ENCODE results near the gene UQCC2.

The UQCC2 gene

DNA sequence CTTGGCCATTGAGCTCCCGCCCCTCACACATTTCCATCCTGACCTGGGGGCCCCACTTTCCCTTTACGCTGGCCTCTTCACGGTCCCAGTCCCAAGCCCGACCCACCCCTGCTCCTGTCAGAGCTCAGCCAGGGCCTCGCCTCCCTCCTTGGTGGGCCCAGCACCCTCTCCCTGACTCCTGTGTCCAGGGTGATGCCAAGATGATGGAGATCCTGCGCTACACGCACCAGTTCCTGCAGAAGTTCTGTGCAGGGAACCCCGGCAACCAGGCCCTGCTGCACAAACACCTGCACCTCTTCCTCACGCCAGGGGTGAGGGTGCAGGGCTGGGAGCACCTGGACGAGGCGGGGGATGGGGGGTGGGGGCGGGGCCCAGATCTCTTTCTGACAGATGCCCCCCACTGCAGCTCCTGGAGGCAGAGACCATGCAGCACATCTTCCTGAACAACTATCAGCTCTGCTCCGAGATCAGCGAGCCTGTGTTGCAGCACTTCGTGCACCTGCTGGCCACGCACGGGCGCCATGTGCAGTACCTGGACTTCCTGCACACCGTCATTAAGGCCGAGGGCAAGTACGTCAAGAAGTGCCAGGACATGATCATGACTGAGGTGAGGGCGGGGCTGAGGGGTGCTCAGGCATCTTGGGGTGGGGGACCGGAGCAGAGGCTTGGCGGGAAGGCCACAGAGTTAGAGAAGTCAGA is 33.1 kb downstream of the UQCC2 start:
- in situ Hi-C loops (cut with MboI; ENCODE audit: low sequenced_read_pairs): no loop called here

DNA sequence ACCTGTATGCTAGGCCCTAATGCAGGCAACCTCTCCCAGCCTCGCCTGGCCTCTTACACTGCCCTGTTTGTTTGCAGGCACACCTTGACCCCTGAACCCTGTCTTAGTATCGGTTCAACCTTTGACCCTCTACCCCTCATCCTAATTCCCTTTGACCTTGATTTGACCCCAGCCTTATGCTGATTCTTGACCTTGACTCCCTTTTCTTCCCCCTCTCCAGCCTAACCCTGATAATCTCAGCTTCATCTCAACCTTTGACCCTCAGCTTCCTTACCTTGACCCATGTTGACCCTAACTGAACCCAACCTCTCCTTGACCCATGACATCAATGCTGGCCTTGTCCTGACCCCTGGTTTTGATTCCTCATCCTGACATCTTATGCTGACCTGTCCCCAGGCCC is 33.8 kb downstream of the UQCC2 start:
- in situ Hi-C loops (cut with MboI; ENCODE audit: low sequenced_read_pairs): no loop called here

DNA sequence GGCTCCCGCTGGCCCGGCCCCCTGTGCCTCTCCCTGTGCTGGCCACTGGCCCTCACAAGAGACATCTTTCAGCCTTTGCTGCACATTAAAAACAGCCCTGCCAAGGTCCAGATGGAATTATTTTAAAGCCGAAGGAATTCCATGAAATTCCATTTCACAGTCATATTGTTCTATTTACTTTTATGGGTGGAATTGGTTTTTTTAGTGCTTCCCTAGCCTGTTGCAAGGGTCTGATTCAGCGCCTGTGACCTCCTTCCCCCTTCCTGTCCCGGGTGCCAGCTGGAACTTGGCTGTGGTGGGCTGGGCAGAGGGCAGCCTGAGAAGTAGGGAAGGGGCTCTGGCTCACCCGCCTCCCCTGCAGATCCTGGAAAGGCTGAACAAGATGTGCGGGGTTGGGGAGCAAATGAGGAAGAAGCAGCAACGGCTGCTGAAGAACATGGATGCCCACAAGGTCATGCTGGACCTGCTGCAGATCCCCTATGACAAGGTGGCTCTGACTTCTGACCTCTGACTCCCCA is 34.3 kb downstream of the UQCC2 start:
- in situ Hi-C loops (cut with MboI; ENCODE audit: low sequenced_read_pairs): no loop called here

DNA sequence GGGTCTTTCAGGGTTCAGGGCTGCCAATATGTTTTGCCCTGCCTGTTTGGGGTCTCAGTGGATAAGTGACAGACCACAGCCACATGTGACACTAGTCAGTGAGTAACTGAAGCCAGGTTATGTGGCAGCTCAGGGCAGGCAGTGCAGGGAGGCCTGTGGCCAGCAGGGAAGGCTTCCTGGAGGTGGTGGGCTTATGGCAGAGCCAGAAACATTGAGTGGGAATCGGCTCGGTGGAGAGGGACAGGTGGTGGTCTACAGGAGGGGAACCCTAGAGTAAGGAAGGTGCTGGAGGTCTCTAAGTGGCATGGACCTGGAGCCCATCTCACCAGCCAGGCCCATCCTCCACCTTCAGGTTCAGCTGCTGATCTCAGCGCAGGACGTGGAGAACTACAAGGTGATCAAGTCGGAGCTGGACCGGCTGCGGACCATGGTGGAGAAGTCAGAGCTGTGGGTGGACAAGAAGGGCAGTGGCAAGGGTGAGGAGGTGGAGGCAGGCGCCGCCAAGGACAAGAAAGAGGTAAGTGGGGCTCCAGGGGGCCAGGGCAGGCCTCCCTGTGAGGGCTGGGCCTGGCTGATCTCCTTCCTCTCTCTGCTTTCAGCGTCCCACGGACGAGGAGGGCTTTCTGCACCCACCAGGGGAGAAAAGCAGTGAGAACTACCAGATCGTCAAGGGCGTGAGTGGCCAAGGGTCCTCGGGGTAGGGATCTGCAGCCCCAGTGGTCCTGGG is 34.9 kb downstream of the UQCC2 start:
- in situ Hi-C loops (cut with MboI; ENCODE audit: low sequenced_read_pairs): no loop called here

GRCh38 chr6:33675968-33676367 is 35.5 kb downstream of the UQCC2 start:
- in situ Hi-C loops (cut with MboI; ENCODE audit: low sequenced_read_pairs): no loop called here

DNA sequence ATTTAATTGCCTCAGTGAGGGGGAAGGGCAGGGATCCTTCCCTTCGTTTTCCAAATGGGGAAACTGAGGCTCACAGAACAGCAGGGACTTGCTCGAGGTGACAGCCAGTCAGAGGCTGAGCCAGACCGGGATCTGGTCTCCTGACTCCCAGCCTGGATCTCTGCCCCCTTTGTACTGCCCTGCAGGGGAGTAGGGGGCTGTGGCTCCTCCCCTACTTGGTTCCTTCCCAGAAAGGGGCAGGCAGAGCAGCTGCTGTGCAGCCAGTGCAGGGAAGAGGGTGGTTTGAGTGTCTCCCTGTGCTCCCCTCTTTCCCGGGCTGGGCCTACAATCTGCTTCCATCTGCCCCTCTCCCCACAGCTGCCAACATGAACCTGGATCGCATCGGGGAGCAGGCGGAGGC is 37.6 kb downstream of the UQCC2 start:
- in situ Hi-C loops (cut with MboI; ENCODE audit: low sequenced_read_pairs): no loop called here

- in situ Hi-C loops (cut with MboI; ENCODE audit: low sequenced_read_pairs): no loop called here
Measured at GRCh38 chr6:33672808-33673207, 38.7 kb downstream of the UQCC2 start.

- in situ Hi-C loops (cut with MboI; ENCODE audit: low sequenced_read_pairs): no loop called here
Measured at GRCh38 chr6:33671744-33672072, 39.8 kb downstream of the UQCC2 start.

GRCh38 chr6:33670971-33671743 is 40.3 kb downstream of the UQCC2 start:
- in situ Hi-C loops (cut with MboI; ENCODE audit: low sequenced_read_pairs): no loop called here

DNA sequence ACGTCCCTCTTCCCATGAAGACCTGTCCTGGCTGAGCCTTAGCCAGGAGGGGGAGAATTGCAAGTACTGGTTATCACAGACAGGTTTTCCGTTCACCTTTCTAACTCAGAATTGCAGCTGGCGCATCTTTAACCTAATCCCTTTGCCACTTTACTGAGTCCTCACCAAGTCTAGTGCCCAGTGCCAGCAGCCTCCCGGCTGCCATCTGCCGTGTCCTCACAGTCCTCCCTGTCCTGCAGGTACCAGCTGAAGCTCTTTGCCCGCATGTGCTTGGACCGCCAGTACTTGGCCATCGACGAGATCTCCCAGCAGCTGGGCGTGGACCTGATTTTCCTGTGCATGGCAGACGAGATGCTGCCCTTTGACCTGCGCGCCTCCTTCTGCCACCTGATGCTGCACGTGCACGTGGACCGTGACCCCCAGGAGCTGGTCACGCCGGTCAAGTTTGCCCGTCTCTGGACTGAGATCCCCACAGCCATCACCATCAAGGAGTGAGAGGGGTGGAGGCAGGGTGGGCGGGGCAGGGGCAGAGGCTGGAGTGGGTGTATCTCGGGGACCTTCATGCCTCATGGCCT is 41.3 kb downstream of the UQCC2 start:
- in situ Hi-C loops (cut with MboI; ENCODE audit: low sequenced_read_pairs): no loop called here

- in situ Hi-C loops (cut with MboI; ENCODE audit: low sequenced_read_pairs): no loop called here
Measured at GRCh38 chr6:33668914-33669313, 42.6 kb downstream of the UQCC2 start.

GRCh38 chr6:33668328-33668727 is 43.2 kb downstream of the UQCC2 start:
- in situ Hi-C loops (cut with MboI; ENCODE audit: low sequenced_read_pairs): no loop called here

DNA sequence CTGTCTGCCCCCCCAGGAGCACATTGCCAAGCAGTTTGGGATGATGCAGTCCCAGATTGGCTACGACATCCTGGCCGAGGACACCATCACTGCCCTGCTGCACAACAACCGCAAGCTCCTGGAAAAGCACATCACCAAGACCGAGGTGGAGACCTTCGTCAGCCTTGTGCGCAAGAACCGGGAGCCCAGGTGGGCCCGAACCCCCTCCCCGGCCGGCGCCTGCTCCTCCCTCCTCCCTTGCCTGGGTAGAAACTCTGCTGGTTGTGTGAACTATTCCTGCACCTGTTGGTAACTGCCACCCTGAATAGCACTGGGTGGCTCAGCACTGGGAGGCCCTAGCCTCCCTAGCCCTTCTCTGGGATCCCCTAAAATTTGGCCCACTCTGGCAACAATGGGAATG is 43.7 kb downstream of the UQCC2 start:
- in situ Hi-C loops (cut with MboI; ENCODE audit: low sequenced_read_pairs): no loop called here

DNA sequence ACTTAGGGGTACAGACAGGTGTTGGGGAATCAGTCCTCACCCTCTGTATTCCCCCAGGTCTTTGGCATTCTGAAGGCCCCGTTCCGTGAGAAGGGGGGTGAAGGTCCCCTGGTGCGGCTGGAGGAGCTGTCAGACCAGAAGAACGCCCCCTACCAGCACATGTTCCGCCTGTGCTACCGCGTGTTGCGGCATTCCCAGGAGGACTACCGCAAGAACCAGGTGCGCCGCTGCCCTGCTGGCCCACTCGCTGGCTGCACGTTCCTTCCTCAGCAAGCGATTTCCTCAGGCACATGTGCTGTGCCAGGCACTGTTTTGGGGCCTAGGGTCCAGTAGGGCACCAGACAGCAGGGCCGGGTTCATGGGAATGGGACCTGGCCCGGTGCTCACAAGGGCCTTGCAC is 44.4 kb downstream of the UQCC2 start:
- in situ Hi-C loops (cut with MboI; ENCODE audit: low sequenced_read_pairs): no loop called here

- in situ Hi-C loops (cut with MboI; ENCODE audit: low sequenced_read_pairs): no loop called here
Measured at GRCh38 chr6:33665957-33666356, 45.5 kb downstream of the UQCC2 start.

DNA sequence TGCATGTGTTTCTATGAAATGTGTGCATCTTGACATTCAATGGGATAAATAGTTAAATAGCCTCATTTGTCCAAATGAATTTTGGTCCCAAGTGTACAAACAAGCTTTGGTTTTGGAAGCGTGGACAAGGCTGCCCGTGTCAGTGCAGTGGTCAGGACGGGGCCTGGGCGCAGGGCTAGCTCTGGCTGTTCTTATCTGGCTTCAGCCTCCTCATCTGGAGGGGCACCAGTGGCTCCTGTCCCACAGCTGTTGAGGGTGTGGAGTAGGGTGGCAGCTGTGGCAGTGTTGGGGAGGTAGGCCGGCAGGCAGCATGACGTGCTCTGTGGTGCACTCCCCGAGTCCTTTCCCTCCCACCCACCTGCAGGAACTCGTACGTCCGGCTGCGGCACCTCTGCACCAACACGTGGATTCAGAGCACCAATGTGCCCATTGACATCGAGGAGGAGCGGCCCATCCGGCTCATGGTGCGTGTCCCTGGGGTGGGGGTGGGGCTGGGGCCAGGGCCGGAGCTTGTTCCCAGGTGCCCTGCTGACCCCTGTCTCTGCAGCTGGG is 46.9 kb downstream of the UQCC2 start:
- in situ Hi-C loops (cut with MboI; ENCODE audit: low sequenced_read_pairs): no loop called here

- in situ Hi-C loops (cut with MboI; ENCODE audit: low sequenced_read_pairs): no loop called here
Measured at GRCh38 chr6:33663727-33664449, 47.6 kb downstream of the UQCC2 start.

DNA sequence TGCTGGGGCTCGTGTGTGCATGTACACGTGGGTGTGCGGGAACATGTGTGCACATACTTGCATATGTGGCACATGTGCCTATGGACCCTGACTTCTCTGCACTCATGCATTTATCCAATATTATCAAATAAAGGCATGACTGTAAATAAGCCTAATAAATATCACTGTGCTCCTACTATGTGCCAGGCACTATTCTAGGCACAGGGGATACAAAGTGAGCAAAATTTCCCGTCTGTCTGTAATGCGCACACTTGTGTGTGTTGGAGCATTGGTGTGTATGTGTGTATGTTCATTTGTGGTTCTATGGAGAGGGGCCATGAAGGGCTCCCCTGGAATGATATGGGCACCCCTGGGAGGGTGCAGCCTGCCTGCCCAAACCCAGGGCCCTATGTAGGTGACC is 48.5 kb downstream of the UQCC2 start:
- in situ Hi-C loops (cut with MboI; ENCODE audit: low sequenced_read_pairs): no loop called here

DNA sequence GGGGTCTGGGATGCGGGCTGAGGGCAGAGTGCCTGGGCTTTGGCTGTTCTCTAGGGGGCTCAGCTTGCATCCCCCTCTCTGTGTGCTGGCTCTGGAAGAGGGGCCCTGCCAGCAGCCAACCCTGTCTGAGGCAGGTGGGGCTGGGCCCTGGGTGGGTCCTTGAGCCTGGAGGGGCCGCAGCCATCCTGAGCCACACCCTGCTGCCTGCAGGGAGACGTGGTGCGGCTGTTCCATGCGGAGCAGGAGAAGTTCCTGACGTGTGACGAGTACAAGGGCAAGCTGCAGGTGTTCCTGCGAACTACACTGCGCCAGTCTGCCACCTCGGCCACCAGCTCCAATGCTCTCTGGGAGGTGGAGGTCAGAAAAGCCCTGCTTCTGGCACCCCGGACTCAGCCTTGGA is 49.2 kb downstream of the UQCC2 start:
- in situ Hi-C loops (cut with MboI; ENCODE audit: low sequenced_read_pairs): no loop called here

DNA sequence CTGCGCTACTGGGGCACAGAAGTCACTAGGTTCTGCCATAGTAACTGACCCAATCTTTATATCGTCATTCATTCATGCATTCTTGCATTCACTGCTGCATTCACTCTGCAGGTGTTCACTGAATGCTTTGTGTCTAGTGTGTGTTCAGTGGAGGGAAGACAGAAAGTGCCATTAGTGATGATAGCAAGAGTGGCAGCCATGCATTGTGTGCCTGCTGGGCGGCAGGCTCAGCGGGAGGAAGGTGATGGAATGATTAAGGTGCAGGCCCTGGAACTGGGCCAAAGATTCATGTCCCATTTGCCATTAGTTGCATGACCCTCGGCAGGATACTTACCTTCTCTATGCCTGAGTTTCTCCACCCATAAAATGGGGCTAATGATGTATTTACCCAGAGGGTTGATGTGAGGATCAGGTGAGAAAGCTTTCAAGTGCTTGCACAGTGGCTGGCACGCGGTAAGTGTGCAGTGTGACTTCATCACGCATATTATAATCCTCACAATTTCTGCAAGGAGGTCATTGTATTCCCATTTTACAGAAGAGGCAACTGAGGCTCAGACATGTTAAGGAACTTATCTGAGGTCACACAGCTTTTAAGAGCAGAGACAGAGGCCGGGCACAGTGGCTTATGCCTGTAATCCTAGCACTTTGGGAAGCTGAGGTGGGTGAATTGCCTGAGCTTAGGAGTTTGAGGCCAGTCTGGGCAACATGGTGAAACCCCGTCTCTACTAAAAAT is 50.2 kb downstream of the UQCC2 start:
- in situ Hi-C loops (cut with MboI; ENCODE audit: low sequenced_read_pairs): no loop called here

Data from hTERT RPE-1 (cell line).